GM18858 (cell line): Measurements from ENCODE around the gene GSTM1.

ENCODE experiments used
- ATAC-seq: cut with Tn5 transposase; IDR thresholded peaks from one replicate; pipeline ENCODE4 v1.9.1; 2021; ENCODE audit not compliant: unreplicated experiment

The GSTM1 gene

GRCh38 chr1:109687641-109688499 lies at the start of gene GSTM1:
Gene GSTM1, plus strand, starts transcription at chr1:109687817. Its CDS starts 57 bp downstream, at chr1:109687874.
- ATAC-seq, result peak; percentile 97

GRCh38 chr1:109639063-109639840 lies 48.4 kb upstream of the GSTM1 start:
- ATAC-seq, result no peak

GRCh38 chr1:109639841-109640184 lies 47.8 kb upstream of the GSTM1 start:
- no peak for ATAC-seq

GRCh38 chr1:109640285-109640865 lies 47.2 kb upstream of the GSTM1 start:
- no peak for ATAC-seq

- no peak for ATAC-seq
Observed at GRCh38 chr1:109641078-109641740, 46.4 kb upstream of the GSTM1 start.

- ATAC-seq, result no peak
Observed at GRCh38 chr1:109641861-109642260, 45.8 kb upstream of the GSTM1 start.

GRCh38 chr1:109642626-109643025 lies 45.0 kb upstream of the GSTM1 start:
- no peak for ATAC-seq

GRCh38 chr1:109643385-109644230 lies 44.0 kb upstream of the GSTM1 start:
- peak; percentile 56 for ATAC-seq

GRCh38 chr1:109644670-109645069 lies 42.9 kb upstream of the GSTM1 start:
- ATAC-seq, result no peak

GRCh38 chr1:109649491-109649914 lies 38.1 kb upstream of the GSTM1 start:
- no peak for ATAC-seq

- no peak for ATAC-seq
Observed at GRCh38 chr1:109650609-109651008, 37.0 kb upstream of the GSTM1 start.

- ATAC-seq, result no peak
Observed at GRCh38 chr1:109652402-109652801, 35.2 kb upstream of the GSTM1 start.

GRCh38 chr1:109653306-109653705 lies 34.3 kb upstream of the GSTM1 start:
- ATAC-seq, result no peak

- ATAC-seq, result no peak
Observed at GRCh38 chr1:109654519-109654918, 33.1 kb upstream of the GSTM1 start.

GRCh38 chr1:109655615-109656519 lies 31.8 kb upstream of the GSTM1 start, which contains the start of gene GSTM4:
Gene GSTM4, plus strand, starts transcription at chr1:109656099. Its CDS starts 291 bp downstream, at chr1:109656390.
- ATAC-seq, result peak; percentile 60

- no peak for ATAC-seq
Observed at GRCh38 chr1:109657395-109657794, 30.2 kb upstream of the GSTM1 start.

- no peak for ATAC-seq
Observed at GRCh38 chr1:109657970-109658369, 29.6 kb upstream of the GSTM1 start.

GRCh38 chr1:109658533-109659042 lies 29.0 kb upstream of the GSTM1 start:
- ATAC-seq, result no peak

- no peak for ATAC-seq
Observed at GRCh38 chr1:109659145-109659544, 28.5 kb upstream of the GSTM1 start.
